H1 (cell line): ENCODE results near the gene BRD9. TPM values are rescaled to one million over a fixed set of nuclear protein-coding genes. Genes with fewer than 3 reads are reported as not detected.
"Not testable (repeated sequence)": the region's sequence is repeated elsewhere in the genome, so short reads cannot be mapped to it uniquely, and the experiment has no call there.

Experiments used
- CTCF ChIA-PET: fragments of 300-600 bp; sonication (Branson Sonifier 250); formaldehyde crosslinking; loops from one replicate; lab custom pipeline; 2021; ENCODE audit not compliant: partially characterized antibody; lab: Charles Lee
- POLR2A ChIA-PET: fragments of 300-600 bp; sonication (Branson Sonifier 250); formaldehyde crosslinking; loops from one replicate; lab custom pipeline; 2021; ENCODE audit warnings: inconsistent platforms; ENCODE audit not compliant: partially characterized antibody; lab: Charles Lee
- DNase-seq, 2 experiments: peaks; one replicate each; pipeline versions ENCODE4 v3.0.0 to v3.0.0-alpha.2; 2010 to 2022; ENCODE audit warnings: low spot score in 2 of 2, low read depth in 1 of 2, mixed read lengths in 1 of 2
- FAIRE-seq: peaks from 2 replicates; lab custom pipeline; 2011; peaks lifted over from hg19 to GRCh38; lab: Jason Lieb, UNC
- H2AFZ ChIP-seq: 2 replicates; pipeline ENCODE4 v1.8.1; 2012; ENCODE audit warnings: low read length, inconsistent platforms
- H2AK5ac ChIP-seq: 2 replicates; pipeline ENCODE4 v1.6.1; 2013; ENCODE audit warnings: low read depth, low read length
- H2BK120ac ChIP-seq: replicated peaks from 2 replicates; pipeline ENCODE3; 2013; ENCODE audit warnings: low read depth, low read length, inconsistent platforms
- H2BK12ac ChIP-seq: 2 replicates; pipeline ENCODE4 v1.6.1; 2013; ENCODE audit warnings: low read depth, low read length
- H2BK15ac ChIP-seq: 2 replicates; pipeline ENCODE4 v1.6.1; 2013; ENCODE audit warnings: low read length
- H2BK20ac ChIP-seq: 2 replicates; pipeline ENCODE4 v1.6.1; 2013; ENCODE audit warnings: low read length
- H2BK5ac ChIP-seq: 2 replicates; pipeline ENCODE4 v1.6.1; 2013; ENCODE audit warnings: low read depth, low read length
- H3K14ac ChIP-seq: 2 replicates; pipeline ENCODE4 v1.6.1; 2013; ENCODE audit warnings: inconsistent platforms; ENCODE audit not compliant: insufficient read length
- H3K18ac ChIP-seq: 2 replicates; pipeline ENCODE4 v1.6.1; 2013; ENCODE audit warnings: low read length; ENCODE audit errors: extremely low read depth
- H3K23ac ChIP-seq: 2 replicates; pipeline ENCODE4 v1.6.1; 2013; ENCODE audit warnings: inconsistent platforms; ENCODE audit not compliant: insufficient read length
- H3K23me2 ChIP-seq: 2 replicates; pipeline ENCODE4 v1.6.1; 2013; ENCODE audit warnings: low read depth, low read length
- H3K27ac ChIP-seq: 2 replicates; pipeline ENCODE4 v1.6.1; 2011; ENCODE audit warnings: low read depth, low read length, inconsistent platforms
- H3K27me3 ChIP-seq, 4 experiments: replicated peaks in 1 of 4; 1 replicate in 1 of 4; 2 replicates in 3 of 4; pipeline versions ENCODE4 v1.6.1 to v1.8.1; 2011 to 2013; ENCODE audit warnings: low read length in 3 of 4, mild to moderate bottlenecking in 3 of 4, inconsistent platforms in 2 of 4, mixed read lengths in 2 of 4, moderate library complexity in 1 of 4; ENCODE audit not compliant: control insufficient read depth in 3 of 4, insufficient read depth in 3 of 4; ENCODE audit errors: extremely low read depth in 1 of 4
- H3K36me3 ChIP-seq, 4 experiments: 2 replicates each; pipeline versions ENCODE4 v1.6.1 to v1.8.1; 2011 to 2013; ENCODE audit warnings: mild to moderate bottlenecking in 4 of 4, low read length in 3 of 4, moderate library complexity in 2 of 4, control low read depth in 1 of 4, inconsistent platforms in 1 of 4; ENCODE audit not compliant: insufficient read depth in 4 of 4, control insufficient read depth in 2 of 4
- H3K4ac ChIP-seq: replicated peaks from 2 replicates; pipeline ENCODE3; 2013; ENCODE audit warnings: low read length, low read depth, mixed read lengths, inconsistent platforms; ENCODE audit not compliant: insufficient read length
- H3K4me1 ChIP-seq, 4 experiments: replicated peaks in 1 of 4; 1 replicate in 1 of 4; 2 replicates in 3 of 4; pipeline versions ENCODE4 v1.6.1 to v1.8.1; 2011 to 2013; ENCODE audit warnings: low read length in 3 of 4, inconsistent platforms in 2 of 4, mixed read lengths in 1 of 4; ENCODE audit not compliant: insufficient read depth in 4 of 4, control insufficient read depth in 3 of 4
- H3K4me2 ChIP-seq, 2 experiments: 2 replicates each; pipeline versions ENCODE4 v1.6.1 to v1.8.1; 2011 to 2013; ENCODE audit warnings: low read depth in 2 of 2, low read length in 2 of 2, control low read depth in 1 of 2, inconsistent platforms in 1 of 2, mild to moderate bottlenecking in 1 of 2; ENCODE audit not compliant: insufficient read depth in 1 of 2
- H3K4me3 ChIP-seq, 4 experiments: fragments of 200-600, 300-600 bp in 1 of 4; sonication (generic), shearing (Covaris generic), sonication (Bioruptor Twin) in 1 of 4; 2 replicates each; pipeline versions ENCODE4 v1.5.1 to v1.8.1; 2011 to 2016; ENCODE audit warnings: low read length in 4 of 4, low read depth in 3 of 4, control low read depth in 2 of 4, inconsistent platforms in 2 of 4, mild to moderate bottlenecking in 2 of 4, mixed read lengths in 1 of 4, moderate library complexity in 1 of 4; ENCODE audit not compliant: insufficient read depth in 2 of 4; ENCODE audit errors: extremely low read depth in 1 of 4
- H3K56ac ChIP-seq: replicated peaks from 2 replicates; pipeline ENCODE3; 2013; ENCODE audit warnings: low read depth, mild to moderate bottlenecking, mixed read lengths, low read length, inconsistent platforms; ENCODE audit not compliant: insufficient read length
- H3K79me1 ChIP-seq: 2 replicates; pipeline ENCODE4 v1.6.1; 2013; ENCODE audit warnings: low read depth, low read length, control low read depth
- H3K79me2 ChIP-seq, 2 experiments: 2 replicates each; pipeline versions ENCODE4 v1.6.1 to v1.8.1; 2012 to 2013; ENCODE audit warnings: low read length in 2 of 2, mild to moderate bottlenecking in 2 of 2, inconsistent platforms in 1 of 2; ENCODE audit not compliant: insufficient read depth in 2 of 2, control insufficient read depth in 1 of 2
- H3K9ac ChIP-seq, 4 experiments: replicated peaks in 1 of 4; 1 replicate in 1 of 4; 2 replicates in 3 of 4; pipeline versions ENCODE4 v1.6.1 to v1.8.1; 2011 to 2013; ENCODE audit warnings: low read depth in 3 of 4, low read length in 3 of 4, control low read depth in 2 of 4, mild to moderate bottlenecking in 2 of 4, moderate library complexity in 2 of 4, inconsistent platforms in 1 of 4; ENCODE audit errors: extremely low read depth in 1 of 4
- H3K9me3 ChIP-seq, 2 experiments: 2 replicates each; pipeline versions ENCODE4 v1.6.1 to v1.8.1; 2012 to 2013; ENCODE audit warnings: mild to moderate bottlenecking in 2 of 2, moderate library complexity in 2 of 2, control low read depth in 1 of 2, inconsistent platforms in 1 of 2, low read depth in 1 of 2, low read length in 1 of 2, mixed read lengths in 1 of 2; ENCODE audit not compliant: insufficient read depth in 2 of 2
- H4K20me1 ChIP-seq, 2 experiments: replicated peaks in 1 of 2; 2 replicates each; pipeline versions ENCODE3 to v1.8.1; 2011 to 2013; ENCODE audit warnings: inconsistent platforms in 2 of 2, low read length in 2 of 2, mild to moderate bottlenecking in 1 of 2; ENCODE audit not compliant: insufficient read depth in 2 of 2, control insufficient read depth in 1 of 2
- H4K5ac ChIP-seq: 2 replicates; pipeline ENCODE4 v1.6.1; 2013; ENCODE audit warnings: low read length, low read depth, mixed read lengths, inconsistent platforms; ENCODE audit not compliant: insufficient read length
- H4K8ac ChIP-seq: 2 replicates; pipeline ENCODE4 v1.8.0; 2013; ENCODE audit warnings: mild to moderate bottlenecking, moderate library complexity, low read length, inconsistent platforms; ENCODE audit not compliant: insufficient read depth; ENCODE audit errors: extremely low read depth
- H4K91ac ChIP-seq: replicated peaks from 2 replicates; pipeline ENCODE3; 2013; ENCODE audit warnings: low read length, mixed read lengths, inconsistent platforms; ENCODE audit not compliant: insufficient read length
- WGBS, 2 experiments: shearing (Covaris generic) in 1 of 2; methylation state at CpG; one replicate each; pipeline versions ENCODE4 v1.1.6 to v1.1.7; 2013 to 2015; ENCODE audit warnings: low lambda C conversion rate in 2 of 2, mixed read lengths in 2 of 2, inconsistent platforms in 1 of 2, low coverage in 1 of 2, missing lambda C conversion rate in 1 of 2; ENCODE audit not compliant: insufficient replicate concordance in 2 of 2, insufficient coverage in 1 of 2, insufficient read length in 1 of 2; ENCODE audit errors: extremely low coverage in 1 of 2, missing lambda C conversion rate in 1 of 2; 5-methylcytosine and 5-hydroxymethylcytosine counted together
- polyA plus RNA-seq, 7 experiments: library from polyadenylated mRNA; depleted of rRNA in 3 of 7; stranded (reverse) in 5 of 7; unstranded in 2 of 7; fragments of >200 nt in 5 of 7; fragments of 200-250 nt in 2 of 7; gene quantifications; 1 replicate in 5 of 7; 2 replicates in 1 of 7; 4 replicates in 1 of 7; pipeline versions ENCODE4 v1.2.1 to v1.2.3, GENCODE V29; 2011 to 2013; ENCODE audit warnings: missing spikeins in 2 of 7, mixed read lengths in 2 of 7
- total RNA-seq: library from RNA; stranded (reverse); fragmentation: NEBNext Ultra II Directional; extraction: Animal tissue kit (Norgen Biotek cat#: 25700); gene quantifications from 2 replicates; pipeline ENCODE4 v1.2.1, GENCODE V29; 2021

The BRD9 gene
- total and polyA plus RNA-seq, 2 of the 8 experiments (the other 6 are each of a cell fraction or from before 2014, with no cell fraction given) = 9.3 to 49.4 TPM

- H3K23ac ChIP-seq, H4K91ac ChIP-seq, H3K27ac ChIP-seq, H3K4me3 ChIP-seq, FAIRE-seq, H3K23me2 ChIP-seq, H2BK20ac ChIP-seq, H3K9me3 ChIP-seq, H3K27me3 ChIP-seq, H2BK5ac ChIP-seq, H3K4me1 ChIP-seq, H2BK120ac ChIP-seq, H3K79me2 ChIP-seq, H3K14ac ChIP-seq, DNase-seq, H4K5ac ChIP-seq, H4K20me1 ChIP-seq, H3K4me2 ChIP-seq, H3K56ac ChIP-seq, H3K79me1 ChIP-seq, H2AFZ ChIP-seq, H2AK5ac ChIP-seq, H3K9ac ChIP-seq, H4K8ac ChIP-seq, H2BK12ac ChIP-seq, H3K18ac ChIP-seq, H3K4ac ChIP-seq, H2BK15ac ChIP-seq: not testable (repeated sequence)
- ChIA-PET POLR2A (interaction anchor here (1.1 kb wide), 1 partner anchor 92 kb away, joined by 4 read pairs; no protein-coding TSS in a partner anchor), CTCF (interaction anchor here (0.6 to 3.8 kb wide), 6 partner anchors 12 to 317 kb away, joined by 3 to 19 read pairs (median 4); no protein-coding TSS in a partner anchor)
- WGBS, 2 experiments = 87% methylated on average over 5 of the region's 5 CpGs; no CpG with 5 or more reads in 1 of the 2 experiments
- H3K36me3 ChIP-seq = peaks cover 18 to 47% (median 35%) of the 10 kb centered on the region in 4 experiments
Observed at GRCh38 chr5:918717-919116, 26.1 kb upstream of the BRD9 start.
